Endodermal cell (in vitro differentiated cells): ENCODE data around the gene NCK1. TPM values are rescaled to one million over a fixed set of nuclear protein-coding genes. Genes with fewer than 3 reads are reported as not detected.

Source experiments
- DNase-seq: peaks from one replicate; pipeline ENCODE4 v3.0.0-alpha.2; 2017
- H3K27ac ChIP-seq: 2 replicates; pipeline ENCODE4 v1.5.1; 2013; ENCODE audit warnings: mild to moderate bottlenecking, low read depth, low read length, moderate library complexity
- H3K27me3 ChIP-seq: 2 replicates; pipeline ENCODE4 v1.6.1; 2013; ENCODE audit warnings: mild to moderate bottlenecking, low read length, moderate library complexity; ENCODE audit not compliant: insufficient read depth, control insufficient read depth, poor library complexity, severe bottlenecking
- H3K36me3 ChIP-seq: 2 replicates; pipeline ENCODE4 v1.7.0; 2013; ENCODE audit warnings: mild to moderate bottlenecking, low read length, moderate library complexity; ENCODE audit not compliant: control insufficient read depth, insufficient read depth
- H3K4me1 ChIP-seq: one replicate; pipeline ENCODE4 v1.7.0; 2013; ENCODE audit warnings: low read length; ENCODE audit not compliant: control insufficient read depth, insufficient read depth
- H3K4me3 ChIP-seq: 2 replicates; pipeline ENCODE4 v1.5.1; 2013; ENCODE audit warnings: mild to moderate bottlenecking, low read length, moderate library complexity
- H3K9ac ChIP-seq: 2 replicates; pipeline ENCODE4 v1.6.1; 2013; ENCODE audit warnings: mild to moderate bottlenecking, low read length, moderate library complexity; ENCODE audit not compliant: poor library complexity, severe bottlenecking; ENCODE audit errors: extremely low read depth
- H3K9me3 ChIP-seq: 2 replicates; pipeline ENCODE4 v1.6.1; 2013; ENCODE audit warnings: mild to moderate bottlenecking, low read length, moderate library complexity; ENCODE audit not compliant: control insufficient read depth
- H3K27ac Mint-ChIP-seq: 2 replicates; pipeline ENCODE4 v1.8.0; 2020; ENCODE audit warnings: mixed read lengths
- H3K27me3 Mint-ChIP-seq: 2 replicates; pipeline ENCODE4 v1.8.0; 2021; ENCODE audit warnings: mild to moderate bottlenecking, mixed read lengths; ENCODE audit not compliant: insufficient read depth
- H3K36me3 Mint-ChIP-seq: 2 replicates; pipeline ENCODE4 v1.8.0; 2020; ENCODE audit warnings: low read depth, mixed read lengths
- H3K4me1 Mint-ChIP-seq: 2 replicates; pipeline ENCODE4 v1.8.0; 2020; ENCODE audit warnings: mixed read lengths
- H3K4me3 Mint-ChIP-seq: 2 replicates; pipeline ENCODE4 v1.8.0; 2020; ENCODE audit warnings: mild to moderate bottlenecking, moderate library complexity, mixed read lengths
- H3K9me3 Mint-ChIP-seq: 2 replicates; pipeline ENCODE4 v1.8.0; 2020; ENCODE audit warnings: mild to moderate bottlenecking, mixed read lengths
- CTCF ChIP-seq: fragments of 200-600 bp; sonication (generic); conservative IDR thresholded peaks from 2 replicates; pipeline ENCODE4 v1.5.0; 2021; ENCODE audit warnings: antibody characterized with exemption, mild to moderate bottlenecking
- WGBS, 2 experiments: methylation state at CpG; one replicate each; pipeline versions ENCODE4 v1.1.5 to v1.1.7; 2013; ENCODE audit warnings: missing lambda C conversion rate in 2 of 2, mixed read lengths in 1 of 2; ENCODE audit not compliant: insufficient coverage in 1 of 2, insufficient read length in 1 of 2; 5-methylcytosine and 5-hydroxymethylcytosine counted together
- total RNA-seq, 2 donors: library from RNA; stranded (reverse); fragmentation: NEBNext Ultra II Directional in 1 of 2; extraction: Animal tissue kit (Norgen Biotek cat#: 25700) in 1 of 2; gene quantifications; 2 replicates in 1 of 2; 3 replicates in 1 of 2; pipeline ENCODE4 v1.2.1, GENCODE V29; 2021

NCK1 gene
- total RNA-seq, 2 donors from 2014 or later, result 24.5 to 28.9 TPM

GRCh38 chr3:136852180-136852579 lies 9.8 kb upstream of the NCK1 start:
- peaks cover 2% of the 10 kb centered on the region for H3K36me3 Mint-ChIP-seq
- no peaks in the 10 kb centered on the region for H3K36me3 ChIP-seq
- DNase-seq, result no peak
- H3K4me3 Mint-ChIP-seq, result no peak overlapping the region
- 95 to 100% methylated on average over 3 to 4 of the region's 4 CpGs for WGBS, 2 experiments
- H3K27ac ChIP-seq, result no peak overlapping the region
- H3K9ac ChIP-seq, result no peak overlapping the region
- no peak overlapping the region for H3K4me3 ChIP-seq
- no peak overlapping the region for H3K27ac Mint-ChIP-seq
- H3K27me3 ChIP-seq, result peaks cover 69% of the 10 kb centered on the region
- no peaks in the 10 kb centered on the region for H3K9me3 Mint-ChIP-seq
- TF ChIP-seq CTCF, result no peak
- H3K27me3 Mint-ChIP-seq, result peaks cover 76% of the 10 kb centered on the region
- no peaks in the 10 kb centered on the region for H3K9me3 ChIP-seq
- peaks cover 4% of the 10 kb centered on the region for H3K4me1 ChIP-seq
- peaks cover 14% of the 10 kb centered on the region for H3K4me1 Mint-ChIP-seq

GRCh38 chr3:136856665-136857064 lies 5.3 kb upstream of the NCK1 start:
- H3K36me3 Mint-ChIP-seq, result peaks cover 2% of the 10 kb centered on the region
- H3K27ac Mint-ChIP-seq, result no peak overlapping the region

GRCh38 chr3:136858381-136858780 lies 3.6 kb upstream of the NCK1 start:
- no peak overlapping the region for H3K4me3 Mint-ChIP-seq

More at GRCh38 chr3:136856665-136857064, 5.3 kb upstream of the NCK1 start:
- Histone ChIP-seq H3K27me3 (peaks cover 36% of the 10 kb centered on the region), H3K9ac (no peak overlapping the region), H3K4me3 (no peak overlapping the region), H3K27ac (no peak overlapping the region), H3K9me3 (no peaks in the 10 kb centered on the region), H3K4me1 (peaks cover 3% of the 10 kb centered on the region), H3K36me3 (no peaks in the 10 kb centered on the region)
- H3K4me1 Mint-ChIP-seq, result peaks cover 18% of the 10 kb centered on the region
- H3K9me3 Mint-ChIP-seq, result no peaks in the 10 kb centered on the region
- peaks cover 47% of the 10 kb centered on the region for H3K27me3 Mint-ChIP-seq
- H3K4me3 Mint-ChIP-seq, result no peak overlapping the region
- no peak for DNase-seq
- no peak for TF ChIP-seq CTCF

More at GRCh38 chr3:136858381-136858780, 3.6 kb upstream of the NCK1 start:
- Mint-ChIP-seq H3K27me3 (peaks cover 31% of the 10 kb centered on the region), H3K4me1 (peaks cover 12% of the 10 kb centered on the region), H3K27ac (no peak overlapping the region), H3K36me3 (peaks cover 2% of the 10 kb centered on the region), H3K9me3 (no peaks in the 10 kb centered on the region)
- Histone ChIP-seq H3K27me3 (peaks cover 21% of the 10 kb centered on the region), H3K27ac (no peak overlapping the region), H3K4me1 (no peaks in the 10 kb centered on the region), H3K9me3 (no peaks in the 10 kb centered on the region), H3K4me3 (no peak overlapping the region), H3K9ac (no peak overlapping the region), H3K36me3 (no peaks in the 10 kb centered on the region)
- no peak for DNase-seq
- TF ChIP-seq CTCF, result no peak
